Aorta (tissue), 5 donors: ENCODE results near the gene AMBP. TPM values are rescaled to one million over a fixed set of nuclear protein-coding genes. Genes with fewer than 3 reads are reported as not detected.

ENCODE experiments used
- ATAC-seq: fragments of 200-7000 bp; cut with Tn5 transposase; one replicate; pipeline ENCODE4 v1.9.1; 2022; ENCODE audit warnings: moderate library complexity; ENCODE audit not compliant: low FRiP score
- DNase-seq, 2 donors: peaks; one replicate each; pipeline ENCODE4 v3.0.0-alpha.2; 2020
- H3K27ac ChIP-seq, 2 donors: one replicate each; pipeline ENCODE4 v1.5.1; 2013; ENCODE audit warnings: low read length in 2 of 2, mild to moderate bottlenecking in 2 of 2, moderate library complexity in 2 of 2, control low read depth in 1 of 2, inconsistent platforms in 1 of 2, low read depth in 1 of 2
- H3K27me3 ChIP-seq, 2 donors: one replicate each; pipeline ENCODE4 v1.6.1; 2013; ENCODE audit warnings: control low read depth in 1 of 2, low read length in 1 of 2, mild to moderate bottlenecking in 1 of 2, moderate library complexity in 1 of 2; ENCODE audit not compliant: insufficient read depth in 2 of 2, control insufficient read depth in 1 of 2
- H3K36me3 ChIP-seq, 2 donors: one replicate each; pipeline ENCODE4 v1.6.1; 2013; ENCODE audit warnings: control low read depth in 1 of 2, low read length in 1 of 2, mild to moderate bottlenecking in 1 of 2; ENCODE audit not compliant: insufficient read depth in 2 of 2, control insufficient read depth in 1 of 2
- H3K4me1 ChIP-seq, 2 donors: one replicate each; pipeline ENCODE4 v1.6.1; 2013; ENCODE audit warnings: low read length in 2 of 2, control low read depth in 1 of 2, mild to moderate bottlenecking in 1 of 2, moderate library complexity in 1 of 2; ENCODE audit not compliant: insufficient read depth in 2 of 2, control insufficient read depth in 1 of 2
- H3K4me3 ChIP-seq, 2 donors: one replicate each; pipeline ENCODE4 v1.5.1; 2013; ENCODE audit warnings: low read length in 2 of 2, control low read depth in 1 of 2, mild to moderate bottlenecking in 1 of 2
- H3K9me3 ChIP-seq: one replicate; pipeline ENCODE4 v1.6.1; 2013; ENCODE audit warnings: mild to moderate bottlenecking, low read length; ENCODE audit not compliant: control insufficient read depth
- WGBS, 2 donors: extraction: QIAGEN DNeasy Blood & Tissue Kit; methylation state at CpG; one replicate each; pipeline ENCODE4 v1.1.7; 2013; 5-methylcytosine and 5-hydroxymethylcytosine counted together
- intact Hi-C, 2 donors: fragments of 100-400 bp; cut with DNase I; formaldehyde crosslinking; loops; one replicate each; pipeline versions ENCODE4 v1.14.2 to v1.15.0; 2022
- polyA plus RNA-seq, 2 donors: library from polyadenylated mRNA; stranded (reverse); fragments of 200-250 nt; gene quantifications; one replicate each; pipeline ENCODE4 v1.2.3, GENCODE V29; 2013
- total RNA-seq, 2 donors: library from RNA; stranded (reverse); fragmentation: NEBNext Ultra II Directional; extraction: Animal tissue kit (Norgen Biotek cat#: 25700); gene quantifications; one replicate each; pipeline ENCODE4 v1.2.1, GENCODE V29; 2021
- donor health status: healthy with polysubstance abuse.
- donor health status: Bipolar disorder and iron deficiency.
- donor health status: DM: no; HTN: no; CAD: no.
- donor health status: DM: no; HTN: no; CAD: no.
- donor health status: DM: yes; HTN: yes; CAD: no.

Gene AMBP
- total and polyA plus RNA-seq, 4 donors = 0.50 TPM; not detected in 3

- H3K27ac ChIP-seq = no peak overlapping the region
- H3K4me3 ChIP-seq = no peak overlapping the region
- H3K4me1 ChIP-seq = no peaks in the 10 kb centered on the region
- intact Hi-C loops = no loop called here
- no peak for ATAC-seq
- 95 to 96% methylated on average over 22 of the region's 22 CpGs for WGBS, 2 donors
- H3K36me3 ChIP-seq = no peaks in the 10 kb centered on the region
- H3K27me3 ChIP-seq = no peaks in the 10 kb centered on the region
- H3K9me3 ChIP-seq = no peaks in the 10 kb centered on the region
- no peak for DNase-seq
Observed at GRCh38 chr9:114028646-114029045, 49.5 kb downstream of the AMBP start.

- Histone ChIP-seq H3K9me3 (no peaks in the 10 kb centered on the region), H3K4me1 (no peaks in the 10 kb centered on the region), H3K36me3 (no peaks in the 10 kb centered on the region), H3K4me3 (no peak overlapping the region), H3K27me3 (no peaks in the 10 kb centered on the region), H3K27ac (no peak overlapping the region)
- 94 to 95% methylated on average over 4 of the region's 4 CpGs for WGBS, 2 donors
- DNase-seq (no peak), ATAC-seq (no peak)
- intact Hi-C loops = no loop called here
Observed at GRCh38 chr9:114027863-114028465, 50.1 kb downstream of the AMBP start.

- no peaks in the 10 kb centered on the region for H3K9me3 ChIP-seq
- H3K4me1 ChIP-seq = no peaks in the 10 kb centered on the region
- 92% methylated on average over 13 of the region's 13 CpGs for WGBS, 2 donors
- H3K27ac ChIP-seq = no peak overlapping the region
- no peak overlapping the region for H3K4me3 ChIP-seq
- H3K36me3 ChIP-seq = no peaks in the 10 kb centered on the region
- intact Hi-C loops = no loop called here
- ATAC-seq = no peak
- H3K27me3 ChIP-seq = no peaks in the 10 kb centered on the region
- no peak for DNase-seq
Observed at GRCh38 chr9:114027159-114027862, 50.8 kb downstream of the AMBP start.

GRCh38 chr9:114026335-114026734 lies 51.8 kb downstream of the AMBP start:
- no peak for DNase-seq

GRCh38 chr9:114025760-114026159 lies 52.3 kb downstream of the AMBP start:
- intact Hi-C loops = no loop called here
- no peaks in the 10 kb centered on the region for H3K27me3 ChIP-seq
- ATAC-seq = no peak
- 96% methylated on average over 5 of the region's 5 CpGs for WGBS, 2 donors
- H3K9me3 ChIP-seq = no peaks in the 10 kb centered on the region
- no peaks in the 10 kb centered on the region for H3K36me3 ChIP-seq
- no peak overlapping the region for H3K27ac ChIP-seq
- no peak overlapping the region for H3K4me3 ChIP-seq
- H3K4me1 ChIP-seq = no peaks in the 10 kb centered on the region
- peak in 1 of 2 donors; percentile 24 for DNase-seq

More at GRCh38 chr9:114026335-114026734, 51.8 kb downstream of the AMBP start:
- 84 to 87% methylated on average over 4 of the region's 4 CpGs for WGBS, 2 donors
- no peak for ATAC-seq
- Histone ChIP-seq H3K36me3 (no peaks in the 10 kb centered on the region), H3K4me1 (no peaks in the 10 kb centered on the region), H3K4me3 (no peak overlapping the region), H3K9me3 (no peaks in the 10 kb centered on the region), H3K27ac (no peak overlapping the region), H3K27me3 (no peaks in the 10 kb centered on the region)
- intact Hi-C loops = no loop called here

- DNase-seq = no peak
- no peak for ATAC-seq
- H3K27me3 ChIP-seq = no peaks in the 10 kb centered on the region
- no peaks in the 10 kb centered on the region for H3K36me3 ChIP-seq
- H3K4me1 ChIP-seq = no peaks in the 10 kb centered on the region
- 69 to 79% methylated on average over 3 of the region's 3 CpGs for WGBS, 2 donors
- no peaks in the 10 kb centered on the region for H3K9me3 ChIP-seq
- intact Hi-C loops = no loop called here
- H3K27ac ChIP-seq = no peak overlapping the region
- no peak overlapping the region for H3K4me3 ChIP-seq
Observed at GRCh38 chr9:114025196-114025753, 52.8 kb downstream of the AMBP start.

GRCh38 chr9:114023961-114024360 lies 54.1 kb downstream of the AMBP start:
- WGBS, 2 donors = 97 to 98% methylated on average over 1 of the region's 1 CpG
- H3K27ac ChIP-seq = no peak overlapping the region
- intact Hi-C loops = no loop called here
- no peaks in the 10 kb centered on the region for H3K27me3 ChIP-seq
- ATAC-seq = no peak
- no peak for DNase-seq
- H3K4me1 ChIP-seq = no peaks in the 10 kb centered on the region
- H3K4me3 ChIP-seq = no peak overlapping the region
- peaks cover 0 to 1% of the 10 kb centered on the region in 2 donors for H3K36me3 ChIP-seq
- H3K9me3 ChIP-seq = no peaks in the 10 kb centered on the region

GRCh38 chr9:114021578-114021977 lies 56.5 kb downstream of the AMBP start:
- H3K27me3 ChIP-seq = no peaks in the 10 kb centered on the region
- intact Hi-C loops = no loop called here
- no peaks in the 10 kb centered on the region for H3K9me3 ChIP-seq
- ATAC-seq (no peak), DNase-seq (no peak)
- H3K4me3 ChIP-seq = no peak overlapping the region
- H3K4me1 ChIP-seq = no peaks in the 10 kb centered on the region
- H3K36me3 ChIP-seq = peaks cover 2 to 3% of the 10 kb centered on the region in 2 donors
- 93% methylated on average over 3 of the region's 3 CpGs for WGBS, 2 donors
- no peak overlapping the region for H3K27ac ChIP-seq
